ENCODE data around the gene DZIP1.

Gene DZIP1

DNA sequence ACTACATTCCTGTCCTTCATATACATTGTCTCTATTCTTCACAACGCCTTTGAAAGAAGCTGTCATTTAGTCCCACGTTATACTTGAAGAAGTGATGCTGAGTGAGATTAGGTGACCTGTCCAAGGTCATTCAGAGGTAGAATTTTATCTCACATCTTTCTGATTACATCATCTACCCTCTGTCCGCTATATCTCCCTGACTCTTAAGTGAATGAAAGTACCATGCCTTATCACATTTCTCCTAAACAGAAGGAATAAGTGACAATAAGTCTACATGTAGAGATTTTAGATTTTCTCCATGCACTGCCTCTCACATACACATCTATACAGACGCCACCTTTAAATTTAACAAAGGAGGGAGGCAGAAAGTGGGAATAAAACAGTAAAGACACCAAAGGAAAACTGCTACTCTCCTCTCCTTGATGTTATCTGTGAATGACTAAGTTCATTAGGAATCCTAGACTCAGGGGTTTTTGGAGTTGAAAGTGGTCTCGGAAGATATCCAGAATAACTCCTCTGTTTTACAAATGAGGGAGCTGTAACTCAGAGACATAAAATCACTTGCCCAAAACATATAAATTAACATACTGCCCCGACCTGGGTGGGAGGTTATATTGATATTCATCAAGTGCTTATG, 96.9 kb downstream of the DZIP1 start:
- TF ChIP-seq, protein P1, sequence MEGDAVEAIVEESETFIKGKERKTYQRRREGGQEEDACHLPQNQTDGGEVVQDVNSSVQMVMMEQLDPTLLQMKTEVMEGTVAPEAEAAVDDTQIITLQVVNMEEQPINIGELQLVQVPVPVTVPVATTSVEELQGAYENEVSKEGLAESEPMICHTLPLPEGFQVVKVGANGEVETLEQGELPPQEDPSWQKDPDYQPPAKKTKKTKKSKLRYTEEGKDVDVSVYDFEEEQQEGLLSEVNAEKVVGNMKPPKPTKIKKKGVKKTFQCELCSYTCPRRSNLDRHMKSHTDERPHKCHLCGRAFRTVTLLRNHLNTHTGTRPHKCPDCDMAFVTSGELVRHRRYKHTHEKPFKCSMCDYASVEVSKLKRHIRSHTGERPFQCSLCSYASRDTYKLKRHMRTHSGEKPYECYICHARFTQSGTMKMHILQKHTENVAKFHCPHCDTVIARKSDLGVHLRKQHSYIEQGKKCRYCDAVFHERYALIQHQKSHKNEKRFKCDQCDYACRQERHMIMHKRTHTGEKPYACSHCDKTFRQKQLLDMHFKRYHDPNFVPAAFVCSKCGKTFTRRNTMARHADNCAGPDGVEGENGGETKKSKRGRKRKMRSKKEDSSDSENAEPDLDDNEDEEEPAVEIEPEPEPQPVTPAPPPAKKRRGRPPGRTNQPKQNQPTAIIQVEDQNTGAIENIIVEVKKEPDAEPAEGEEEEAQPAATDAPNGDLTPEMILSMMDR (IDR thresholded peaks at IDR 0.05; ENCODE audit: insufficient read depth, missing control alignments): no peak
- DNase-seq (ENCODE audit: insufficient read length, low spot score) (no peak), FAIRE-seq (no peak)

DNA sequence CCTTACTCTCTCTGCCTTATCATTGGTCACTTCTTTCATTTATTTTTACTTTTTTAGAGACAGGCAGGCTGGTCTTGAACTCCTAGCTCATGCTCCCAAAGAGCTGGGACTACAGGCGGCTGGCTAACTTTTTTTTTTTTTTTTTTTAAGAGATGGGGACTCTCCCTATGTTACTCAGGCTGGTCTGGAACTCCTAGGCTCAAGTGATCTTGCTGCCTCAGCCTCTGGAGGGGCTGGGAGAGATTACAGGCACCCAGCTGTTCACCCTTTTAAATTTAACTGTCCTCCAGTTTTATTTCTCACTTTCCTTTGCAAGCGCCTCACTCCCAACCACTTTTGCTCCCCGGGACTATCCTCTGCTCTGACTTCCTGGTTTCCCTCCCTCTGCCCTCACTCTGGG, 97.6 kb downstream of the DZIP1 start:
- FAIRE-seq (no peak), DNase-seq (ENCODE audit: insufficient read length, low spot score) (no peak)
- TF ChIP-seq, protein P1 (IDR thresholded peaks at IDR 0.05; ENCODE audit: insufficient read depth, missing control alignments): no peak

DNA sequence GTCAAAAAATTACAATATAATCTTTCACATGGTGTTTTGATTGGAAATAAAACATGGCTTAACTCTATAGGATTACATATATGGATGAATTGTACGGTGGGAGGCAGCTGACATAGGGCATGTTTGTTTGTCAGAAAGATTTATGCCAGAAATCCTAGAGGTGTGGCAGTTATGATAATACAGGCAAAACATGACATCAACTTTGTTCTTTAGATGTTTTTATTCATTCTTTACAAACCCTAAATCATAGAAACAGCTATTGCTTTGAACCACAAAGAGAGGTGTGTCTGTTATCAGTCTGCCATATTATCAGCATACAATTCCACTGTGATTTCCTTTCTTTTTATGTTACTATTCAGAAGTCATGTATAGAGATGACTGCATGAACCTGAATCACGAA, 100.2 kb downstream of the DZIP1 start:
- DNase-seq (ENCODE audit: insufficient read length, low spot score): no peak
- no peak for FAIRE-seq
- TF ChIP-seq, protein P1 (IDR thresholded peaks at IDR 0.05; ENCODE audit: insufficient read depth, missing control alignments): no peak

- no peak for FAIRE-seq
- TF ChIP-seq, protein P1 (IDR thresholded peaks at IDR 0.05; ENCODE audit: insufficient read depth, missing control alignments): no peak
- DNase-seq (ENCODE audit: insufficient read length, low spot score): no peak
Observed at GRCh38 chr13:95541911-95542474, 102.5 kb downstream of the DZIP1 start.

DNA sequence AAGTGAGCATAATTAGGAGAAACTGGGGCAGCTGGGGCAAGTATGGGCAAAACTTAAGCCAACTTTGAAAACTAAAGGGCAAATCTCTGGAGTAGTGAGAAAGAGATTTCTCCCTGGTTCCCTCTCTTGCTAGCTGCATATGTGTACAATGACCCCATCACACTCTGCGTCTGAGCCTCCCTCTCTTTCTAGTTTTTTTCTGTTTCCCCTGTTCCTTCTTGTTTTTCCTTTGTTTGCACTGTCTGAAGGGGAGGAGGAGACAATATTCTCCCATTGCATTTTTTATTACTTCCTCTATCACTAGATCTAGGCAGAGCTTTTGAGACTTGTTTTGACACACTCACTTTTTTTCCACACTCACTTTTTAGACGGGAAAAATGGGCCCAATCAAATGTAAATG, 103.2 kb downstream of the DZIP1 start:
- FAIRE-seq (no peak), DNase-seq (ENCODE audit: insufficient read length, low spot score) (no peak)
- TF ChIP-seq, protein P1 (IDR thresholded peaks at IDR 0.05; ENCODE audit: insufficient read depth, missing control alignments): no peak

GRCh38 chr13:95540888-95541287, 103.6 kb downstream of the DZIP1 start:
- TF ChIP-seq, protein P1 (IDR thresholded peaks at IDR 0.05; ENCODE audit: insufficient read depth, missing control alignments): no peak

DNA sequence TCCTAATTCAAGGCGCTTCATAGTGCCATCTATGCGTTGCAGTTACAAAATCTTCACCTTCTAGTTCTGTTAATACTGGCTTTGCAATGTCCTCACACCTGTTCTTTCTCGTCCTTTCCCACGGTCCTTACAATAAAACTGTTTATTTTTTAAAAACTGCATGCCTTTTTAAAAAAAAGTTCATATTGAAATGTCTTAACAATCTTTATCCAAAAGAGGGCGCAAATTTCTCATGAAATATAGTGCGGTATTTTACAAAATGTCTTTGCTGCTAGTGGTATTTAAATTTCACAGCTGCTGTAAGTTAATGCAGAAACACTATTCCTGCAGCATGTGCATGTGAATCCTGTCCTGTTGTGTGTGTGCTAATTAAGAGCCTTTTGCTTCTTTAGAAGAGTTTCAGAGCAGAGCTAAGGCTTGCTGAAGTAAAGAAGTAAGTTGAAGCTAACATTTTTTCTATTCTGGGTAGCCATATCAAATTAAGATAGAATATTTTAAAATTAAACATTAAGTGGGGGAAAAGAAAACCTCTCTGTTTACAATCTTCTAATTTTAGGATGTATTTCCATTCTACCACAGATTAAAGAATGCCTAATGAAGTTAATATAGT, 107.8 kb downstream of the DZIP1 start:
- TF ChIP-seq, protein P1 (IDR thresholded peaks at IDR 0.05; ENCODE audit: insufficient read depth, missing control alignments): peak; percentile 56
- DNase-seq (ENCODE audit: insufficient read length, low spot score) (no peak), FAIRE-seq (no peak)

More at GRCh38 chr13:95540888-95541287, 103.6 kb downstream of the DZIP1 start:
- FAIRE-seq (no peak), DNase-seq (ENCODE audit: insufficient read length, low spot score) (no peak)
